Neural cell (in vitro differentiated cells): ENCODE measurements around the gene COL6A2.

ENCODE experiments used
- CTCF ChIP-seq: fragments of 450-650 bp; IDR thresholded peaks from 2 replicates; pipeline ENCODE4 v1.5.1; 2014; ENCODE audit warnings: antibody characterized with exemption, mild to moderate bottlenecking, moderate library complexity; ENCODE audit not compliant: poor library complexity, severe bottlenecking
- EP300 ChIP-seq: fragments of 450-650 bp; conservative IDR thresholded peaks from 2 replicates; pipeline ENCODE4 v1.6.1; 2014; ENCODE audit warnings: antibody characterized with exemption, mild to moderate bottlenecking, moderate library complexity; ENCODE audit not compliant: poor library complexity, severe bottlenecking
- EZH2 ChIP-seq: fragments of 200-600, 300-800 bp; shearing (Covaris generic), sonication (generic); IDR thresholded peaks from 2 replicates; pipeline ENCODE4 v1.6.1; 2014; ENCODE audit warnings: antibody characterized with exemption, low read length, borderline replicate concordance, mild to moderate bottlenecking; ENCODE audit not compliant: insufficient read depth, poor library complexity, severe bottlenecking
- MXI1 ChIP-seq: fragments of 450-650 bp; conservative IDR thresholded peaks from 2 replicates; pipeline ENCODE4 v1.6.1; 2014; ENCODE audit warnings: antibody characterized with exemption, mild to moderate bottlenecking; ENCODE audit not compliant: poor library complexity, severe bottlenecking
- POLR2AphosphoS5 ChIP-seq: IDR thresholded peaks from 2 replicates; pipeline ENCODE4 v1.6.1; 2012
- RAD21 ChIP-seq: fragments of 450-650 bp; conservative IDR thresholded peaks from 2 replicates; pipeline ENCODE4 v1.6.1; 2014; ENCODE audit warnings: antibody characterized with exemption, mild to moderate bottlenecking, moderate library complexity
- REST ChIP-seq: IDR thresholded peaks from 2 replicates; pipeline ENCODE4 v1.6.1; 2012; ENCODE audit warnings: borderline replicate concordance
- SMC3 ChIP-seq: fragments of 450-650 bp; conservative IDR thresholded peaks from 2 replicates; pipeline ENCODE4 v1.6.1; 2014; ENCODE audit warnings: antibody characterized with exemption, mild to moderate bottlenecking, moderate library complexity; ENCODE audit not compliant: poor library complexity
- TAF1 ChIP-seq: IDR thresholded peaks from 2 replicates; pipeline ENCODE4 v1.6.1; 2012; ENCODE audit warnings: low read depth

GRCh38 chr21:46048926-46049889 lies 48.7 kb upstream of the COL6A2 start:
- TF ChIP-seq POLR2AphosphoS5 (no peak), CTCF (no peak), RAD21 (no peak), TAF1 (no peak), EZH2 (no peak), EP300 (no peak), REST (no peak), SMC3 (no peak), MXI1 (no peak)
